SU-DHL-6 (cell line): ENCODE data around the gene PLCXD3.

ENCODE experiments used
- EZH2phosphoT487 ChIP-seq: fragments of 200-600 bp; sonication (generic), shearing (Covaris generic); conservative IDR thresholded peaks from 2 replicates; pipeline ENCODE4 v1.6.1; 2018; ENCODE audit warnings: mild to moderate bottlenecking, antibody characterized with exemption, low read length, moderate library complexity, mixed read lengths
- TF ChIP-seq, protein P1 (sequence below): fragments of 200-600 bp; sonication (generic); IDR thresholded peaks from one replicate; pipeline ENCODE4 v1.5.1; 2017; ENCODE audit warnings: antibody characterized with exemption, mild to moderate bottlenecking, low read length, moderate library complexity; ENCODE audit not compliant: insufficient read depth, poor library complexity, severe bottlenecking

DNA sequence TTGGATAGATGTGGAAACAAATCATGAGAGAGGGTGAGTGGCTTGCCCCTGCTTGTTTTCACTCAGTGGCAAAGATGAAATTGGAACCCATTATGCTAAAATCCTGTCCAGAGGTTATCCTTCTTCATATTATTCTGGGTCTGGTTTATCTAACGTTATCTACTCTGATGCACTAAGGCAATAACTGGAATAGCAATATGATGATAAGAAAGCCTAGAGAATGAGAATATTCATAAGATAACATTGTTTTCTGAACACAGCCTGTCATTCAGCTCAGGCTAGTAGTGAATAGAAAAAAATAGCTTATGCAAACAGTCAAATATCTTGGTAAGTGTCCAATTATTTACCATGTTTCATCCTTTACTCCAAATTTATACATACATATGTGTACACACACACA, 165.1 kb downstream of the PLCXD3 start:
- TF ChIP-seq, protein P1, sequence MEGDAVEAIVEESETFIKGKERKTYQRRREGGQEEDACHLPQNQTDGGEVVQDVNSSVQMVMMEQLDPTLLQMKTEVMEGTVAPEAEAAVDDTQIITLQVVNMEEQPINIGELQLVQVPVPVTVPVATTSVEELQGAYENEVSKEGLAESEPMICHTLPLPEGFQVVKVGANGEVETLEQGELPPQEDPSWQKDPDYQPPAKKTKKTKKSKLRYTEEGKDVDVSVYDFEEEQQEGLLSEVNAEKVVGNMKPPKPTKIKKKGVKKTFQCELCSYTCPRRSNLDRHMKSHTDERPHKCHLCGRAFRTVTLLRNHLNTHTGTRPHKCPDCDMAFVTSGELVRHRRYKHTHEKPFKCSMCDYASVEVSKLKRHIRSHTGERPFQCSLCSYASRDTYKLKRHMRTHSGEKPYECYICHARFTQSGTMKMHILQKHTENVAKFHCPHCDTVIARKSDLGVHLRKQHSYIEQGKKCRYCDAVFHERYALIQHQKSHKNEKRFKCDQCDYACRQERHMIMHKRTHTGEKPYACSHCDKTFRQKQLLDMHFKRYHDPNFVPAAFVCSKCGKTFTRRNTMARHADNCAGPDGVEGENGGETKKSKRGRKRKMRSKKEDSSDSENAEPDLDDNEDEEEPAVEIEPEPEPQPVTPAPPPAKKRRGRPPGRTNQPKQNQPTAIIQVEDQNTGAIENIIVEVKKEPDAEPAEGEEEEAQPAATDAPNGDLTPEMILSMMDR = no peak
- no peak for TF ChIP-seq EZH2phosphoT487
